GM12873 (cell line): Measurements from ENCODE around the gene CTPS1.

Source experiments
- CTCF ChIP-seq: IDR thresholded peaks from 2 replicates; pipeline ENCODE4 v1.5.1; 2012; ENCODE audit warnings: low read depth, mild to moderate bottlenecking, moderate library complexity, low read length, control low read depth; ENCODE audit not compliant: insufficient read depth; ENCODE audit errors: missing control alignments

CTPS1 gene

GRCh38 chr1:40966417-40966816 is 13.1 kb upstream of the CTPS1 start:
- TF ChIP-seq CTCF: no peak

- TF ChIP-seq CTCF: no peak
These were observed 10.1 kb upstream of the CTPS1 start for GRCh38 chr1:40969445-40969844.

- no peak for TF ChIP-seq CTCF
These were observed 7.5 kb upstream of the CTPS1 start for GRCh38 chr1:40971966-40972365.

- TF ChIP-seq CTCF: no peak
These were observed 5.6 kb upstream of the CTPS1 start for GRCh38 chr1:40973912-40974311.

- TF ChIP-seq CTCF: no peak
These were observed 4.6 kb upstream of the CTPS1 start for GRCh38 chr1:40974945-40975344.

- TF ChIP-seq CTCF: no peak
These were observed 2.4 kb upstream of the CTPS1 start for GRCh38 chr1:40976952-40977690.

- TF ChIP-seq CTCF: no peak
These were observed 1.8 kb upstream of the CTPS1 start for GRCh38 chr1:40977716-40978115.
